ENCODE data around the gene PRRX2. TPM values are rescaled to one million over a fixed set of nuclear protein-coding genes. Genes with fewer than 3 reads are reported as not detected.

PRRX2 gene
- total and polyA plus RNA-seq, 2 of the 13 experiments (the other 11 are each of a cell fraction or from before 2014, with no cell fraction given), result 0.05 TPM; not detected in 1

- TF ChIP-seq ZNF766 (CRISPR knock-in tag; IDR thresholded peaks at IDR 0.05; ENCODE audit: borderline replicate concordance) (no peak), ZBTB38 (CRISPR knock-in tag; IDR thresholded peaks at IDR 0.05) (no peak), RFX5 (IDR thresholded peaks at IDR 0.05; ENCODE audit: low read depth, low read length) (no peak), ZSCAN25 (CRISPR knock-in tag; IDR thresholded peaks at IDR 0.05) (no peak), ARID2 (CRISPR knock-in tag; IDR thresholded peaks at IDR 0.05; ENCODE audit: borderline replicate concordance) (no peak), MBD4 (IDR thresholded peaks at IDR 0.05; ENCODE audit: borderline replicate concordance, low read length) (no peak), RNF219 (CRISPR knock-in tag; IDR thresholded peaks at IDR 0.05) (no peak), ZBTB8A (CRISPR knock-in tag; IDR thresholded peaks at IDR 0.05; ENCODE audit: borderline replicate concordance, low read depth) (no peak), YY1 (IDR thresholded peaks at IDR 0.05; ENCODE audit: insufficient read depth, insufficient replicate concordance, low read depth, low read length) (no peak), ZBTB21 (CRISPR knock-in tag; IDR thresholded peaks at IDR 0.05) (no peak), MTF2 (CRISPR knock-in tag; IDR thresholded peaks at IDR 0.05; ENCODE audit: borderline replicate concordance) (no peak), RNF2 (conservative IDR thresholded peaks at IDR 0.05; ENCODE audit: low read depth) (0 out of 2 replicates have a peak, but pooled peaks have one; percentile 8), ZBTB1 (CRISPR knock-in tag; IDR thresholded peaks at IDR 0.05; ENCODE audit: borderline replicate concordance) (no peak), TGIF2 (CRISPR knock-in tag; IDR thresholded peaks at IDR 0.05) (no peak), ZNF230 (CRISPR knock-in tag; IDR thresholded peaks at IDR 0.05) (no peak), EEA1 (CRISPR knock-in tag; IDR thresholded peaks at IDR 0.05; ENCODE audit: borderline replicate concordance) (no peak), ZNF780A (CRISPR knock-in tag; IDR thresholded peaks at IDR 0.05) (no peak), ISX (CRISPR knock-in tag; conservative IDR thresholded peaks at IDR 0.05) (no peak), MXD4 (CRISPR knock-in tag; IDR thresholded peaks at IDR 0.05) (no peak), BCL3 (CRISPR knock-in tag; IDR thresholded peaks at IDR 0.05) (0 out of 2 replicates have a peak, but pooled peaks have one; percentile 2), ZNF501 (CRISPR knock-in tag; IDR thresholded peaks at IDR 0.05) (no peak), SNAPC4 (CRISPR knock-in tag; IDR thresholded peaks at IDR 0.05) (peak; percentile 26; the same call in 1 of the 2 replicates), TOE1 (CRISPR knock-in tag; IDR thresholded peaks at IDR 0.05) (no peak)
Measured at GRCh38 chr9:129620669-129621295, 44.7 kb upstream of the PRRX2 start, which contains the start of gene C9orf50 (continued).

Data from HepG2 (cell line).